GM10847 (cell line): ENCODE measurements around the gene GMPPA.

Source experiments
- POLR2A ChIP-seq: IDR thresholded peaks from 2 replicates; pipeline ENCODE4 v1.6.1; 2011; ENCODE audit not compliant: insufficient read length; ENCODE audit errors: extremely low read depth

The GMPPA gene

GRCh38 chr2:219506153-219506801 lies 7.6 kb downstream of the GMPPA start:
- TF ChIP-seq POLR2A, result no peak

GRCh38 chr2:219506802-219507526 lies 8.3 kb downstream of the GMPPA start:
- no peak for TF ChIP-seq POLR2A

- TF ChIP-seq POLR2A, result no peak
Measured at GRCh38 chr2:219507581-219508443, 9.1 kb downstream of the GMPPA start.

GRCh38 chr2:219508444-219508734 lies 9.7 kb downstream of the GMPPA start:
- no peak for TF ChIP-seq POLR2A

- no peak for TF ChIP-seq POLR2A
Measured at GRCh38 chr2:219508971-219509779, 10.5 kb downstream of the GMPPA start.

GRCh38 chr2:219509780-219510511 lies 11.3 kb downstream of the GMPPA start:
- no peak for TF ChIP-seq POLR2A

GRCh38 chr2:219510512-219511135 lies 11.9 kb downstream of the GMPPA start:
- TF ChIP-seq POLR2A, result no peak

GRCh38 chr2:219511547-219512325 lies 13.0 kb downstream of the GMPPA start:
- no peak for TF ChIP-seq POLR2A

- no peak for TF ChIP-seq POLR2A
Measured at GRCh38 chr2:219512524-219513216, 14.0 kb downstream of the GMPPA start.

- TF ChIP-seq POLR2A, result no peak
Measured at GRCh38 chr2:219513787-219514186, 15.1 kb downstream of the GMPPA start.

- no peak for TF ChIP-seq POLR2A
Measured at GRCh38 chr2:219514196-219514761, 15.6 kb downstream of the GMPPA start, which contains the start of gene ASIC4. ASIC4 (plus strand) TSS chr2:219514482; CDS start chr2:219514725, 243 bp downstream.

GRCh38 chr2:219514836-219515235 lies 16.1 kb downstream of the GMPPA start:
- no peak for TF ChIP-seq POLR2A
